ENCODE measurements around the gene PRDM10.

DNA sequence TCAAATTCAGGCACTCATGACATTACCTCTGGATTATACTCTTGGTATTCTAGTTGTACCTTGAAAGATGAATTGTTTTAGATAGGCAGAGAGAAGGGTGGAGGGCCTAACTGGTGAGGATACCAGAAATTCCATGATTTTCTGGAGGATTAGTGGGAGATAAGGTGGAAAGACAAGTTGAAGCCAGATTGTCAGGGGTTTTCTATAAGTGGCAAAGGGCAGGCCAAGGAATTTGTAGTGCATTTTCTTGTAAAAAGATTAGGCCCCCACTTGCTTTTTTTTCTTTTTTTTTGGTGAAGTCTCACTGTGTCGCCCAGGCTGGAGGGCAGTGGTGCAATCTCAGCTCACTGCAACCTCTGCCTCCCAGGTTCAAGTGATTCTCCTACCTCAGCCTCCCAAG, 28.4 kb upstream of the PRDM10 start:
- TF ChIP-seq POLR2AphosphoS5 (IDR thresholded peaks at IDR 0.05) (no peak), CTCF (IDR thresholded peaks at IDR 0.05) (no peak)

Measured in gastroesophageal sphincter (tissue), 3 donors.